ENCODE results near the gene GNB3. TPM values are rescaled to one million over a fixed set of nuclear protein-coding genes. Genes with fewer than 3 reads are reported as not detected.

GNB3 gene
- total and polyA plus RNA-seq, 12 donors, result 1.9 to 15.0 (median 7.5) TPM

DNA sequence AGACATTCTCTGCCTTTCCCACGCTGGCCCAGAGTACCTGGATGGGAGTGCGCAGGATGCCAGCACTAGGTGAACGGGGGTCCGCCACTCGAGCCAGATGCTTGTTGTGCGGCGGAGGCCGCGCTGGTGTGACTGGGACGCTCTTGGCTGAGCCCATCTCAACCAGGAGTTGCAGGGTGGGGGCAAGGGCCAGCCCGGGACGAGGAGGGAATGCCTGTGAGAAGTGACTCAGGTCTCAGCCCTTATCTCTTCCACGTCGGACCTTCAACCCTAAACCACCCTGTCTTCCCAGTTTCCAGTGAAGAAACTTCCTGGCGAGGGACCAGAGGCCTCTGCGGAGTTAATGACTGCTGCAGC lies 10.0 kb downstream of the GNB3 start:
- TF ChIP-seq, protein P1, sequence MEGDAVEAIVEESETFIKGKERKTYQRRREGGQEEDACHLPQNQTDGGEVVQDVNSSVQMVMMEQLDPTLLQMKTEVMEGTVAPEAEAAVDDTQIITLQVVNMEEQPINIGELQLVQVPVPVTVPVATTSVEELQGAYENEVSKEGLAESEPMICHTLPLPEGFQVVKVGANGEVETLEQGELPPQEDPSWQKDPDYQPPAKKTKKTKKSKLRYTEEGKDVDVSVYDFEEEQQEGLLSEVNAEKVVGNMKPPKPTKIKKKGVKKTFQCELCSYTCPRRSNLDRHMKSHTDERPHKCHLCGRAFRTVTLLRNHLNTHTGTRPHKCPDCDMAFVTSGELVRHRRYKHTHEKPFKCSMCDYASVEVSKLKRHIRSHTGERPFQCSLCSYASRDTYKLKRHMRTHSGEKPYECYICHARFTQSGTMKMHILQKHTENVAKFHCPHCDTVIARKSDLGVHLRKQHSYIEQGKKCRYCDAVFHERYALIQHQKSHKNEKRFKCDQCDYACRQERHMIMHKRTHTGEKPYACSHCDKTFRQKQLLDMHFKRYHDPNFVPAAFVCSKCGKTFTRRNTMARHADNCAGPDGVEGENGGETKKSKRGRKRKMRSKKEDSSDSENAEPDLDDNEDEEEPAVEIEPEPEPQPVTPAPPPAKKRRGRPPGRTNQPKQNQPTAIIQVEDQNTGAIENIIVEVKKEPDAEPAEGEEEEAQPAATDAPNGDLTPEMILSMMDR (IDR thresholded peaks at IDR 0.05), result no peak
- no peaks in the 10 kb centered on the region for H3K9me3 ChIP-seq
- 23 to 31% methylated on average over 16 of the region's 16 CpGs for WGBS, 2 donors
- H3K27me3 ChIP-seq, result no peaks in the 10 kb centered on the region
- peaks cover 3 to 26% (median 16%) of the 10 kb centered on the region in 9 donors for H3K4me1 ChIP-seq
- intact Hi-C loops (cut with DNase I), result no loop called here
- DNase-seq, result no peak
- no peak for ATAC-seq
- H3K4me3 ChIP-seq, result peak overlapping the region in 9 of 10 donors; percentile 50 to 93 (median 68)
- H3K36me3 ChIP-seq, result peaks cover 0 to 52% (median 8%) of the 10 kb centered on the region in 9 donors
- peak overlapping the region in 6 of 10 donors; percentile 93 to 99 (median 95) for H3K27ac ChIP-seq

DNA sequence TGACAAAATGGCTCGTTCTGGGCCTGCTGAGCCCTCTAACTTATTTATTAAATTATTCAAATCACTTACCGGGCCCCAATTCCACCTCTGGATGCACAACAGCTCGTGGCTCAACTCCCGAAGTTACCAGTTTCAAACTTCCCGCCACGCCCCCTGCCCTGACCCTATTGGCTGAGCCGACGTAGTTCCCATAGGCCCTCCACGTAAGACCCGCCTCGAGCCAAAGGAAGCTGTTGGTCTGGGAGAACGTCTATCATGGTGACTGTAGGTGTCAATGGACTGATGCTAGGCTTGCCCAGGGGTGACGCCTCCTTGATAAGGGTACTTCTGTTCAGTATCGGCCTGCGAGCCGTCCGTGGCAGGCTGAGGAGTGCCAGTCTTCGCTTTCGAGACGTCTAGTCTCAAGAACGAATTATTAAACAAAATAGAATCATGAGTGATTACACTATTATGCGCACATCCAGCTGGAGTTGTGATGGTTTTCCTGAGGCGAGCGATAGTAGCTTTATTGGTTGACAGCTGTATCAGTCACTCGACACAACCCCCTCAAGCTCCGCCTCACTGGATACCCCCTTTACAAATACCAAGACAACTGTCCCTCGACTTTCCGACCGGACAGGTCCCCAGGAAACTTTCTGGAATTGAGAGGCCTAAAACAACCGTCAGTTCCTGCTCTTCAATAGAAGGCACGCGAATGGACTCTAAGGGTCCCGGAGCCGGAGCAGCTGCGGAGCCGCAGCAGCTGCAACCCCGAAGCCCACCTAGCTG lies 10.6 kb downstream of the GNB3 start, which contains the start of gene CDCA3:
Gene CDCA3 (minus strand): TSS at position 134 of the 768 bp plus-strand sequence. CDS start 334 bp downstream, outside the sequence.
- H3K36me3 ChIP-seq, result peaks cover 0 to 52% (median 9%) of the 10 kb centered on the region in 9 donors
- intact Hi-C loops (cut with DNase I), result no loop called here
- no peaks in the 10 kb centered on the region for H3K27me3 ChIP-seq
- H3K4me1 ChIP-seq, result peaks cover 3 to 26% (median 16%) of the 10 kb centered on the region in 9 donors
- peak; percentile 76 to 86 (median 82) for ATAC-seq
- H3K27ac ChIP-seq, result peak within 1 kb of the TSS; percentile 18 to 99 (median 94)
- DNase-seq, result peak; percentile 91 to 97
- H3K4me3 ChIP-seq, result peak within 1 kb of the TSS; percentile 50 to 93 (median 68)
- 0% methylated on average over 37 of the region's 37 CpGs for WGBS, 2 donors
- no peaks in the 10 kb centered on the region for H3K9me3 ChIP-seq
- TF ChIP-seq, protein P1 (IDR thresholded peaks at IDR 0.05), result peak in 1 of 9 donors; percentile 6

DNA sequence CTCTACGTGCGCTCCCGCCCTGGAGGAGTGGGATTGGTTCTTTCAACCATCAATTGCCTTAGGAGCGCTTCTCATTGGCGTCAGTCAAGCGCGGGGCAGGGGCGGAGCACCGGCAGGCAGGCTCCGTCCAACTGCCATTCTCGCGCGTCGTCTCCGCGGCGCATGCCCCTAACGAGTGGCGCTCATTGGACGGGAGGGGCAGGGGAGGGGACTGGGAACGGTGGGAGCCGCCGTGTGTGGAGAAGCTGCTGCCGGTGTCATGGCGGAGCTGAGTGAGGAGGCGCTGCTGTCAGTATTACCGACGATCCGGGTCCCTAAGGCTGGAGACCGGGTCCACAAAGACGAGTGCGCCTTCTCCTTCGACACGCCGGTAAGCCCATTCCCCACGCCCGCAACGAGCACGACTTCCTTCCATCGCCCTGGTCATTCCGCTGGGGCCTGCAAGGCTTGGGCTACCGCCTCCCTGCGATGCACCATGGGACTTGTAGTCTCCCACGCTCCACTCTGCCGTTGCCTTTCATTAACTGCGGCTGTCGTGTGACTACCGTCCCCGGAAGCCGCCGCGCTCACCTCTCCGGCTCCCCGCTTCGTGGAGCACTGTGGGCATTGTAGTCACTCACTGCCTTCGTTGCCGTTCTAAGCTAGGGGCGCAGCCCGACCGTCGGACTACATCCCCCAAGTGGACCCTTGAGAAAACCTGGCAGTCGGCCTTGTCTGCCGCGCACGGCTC lies 11.4 kb downstream of the GNB3 start, which contains the start of gene USP5:
Gene USP5 (plus strand): TSS at position 230 of the 730 bp plus-strand sequence. CDS start 30 bp downstream, at position 260.
- peaks cover 3 to 26% (median 16%) of the 10 kb centered on the region in 9 donors for H3K4me1 ChIP-seq
- peaks cover 0 to 52% (median 16%) of the 10 kb centered on the region in 9 donors for H3K36me3 ChIP-seq
- ATAC-seq (peak; percentile 91 to 96 (median 92)), DNase-seq (peak; percentile 99)
- peak within 1 kb of the TSS; percentile 50 to 93 (median 68) for H3K4me3 ChIP-seq
- TF ChIP-seq, protein P1 (IDR thresholded peaks at IDR 0.05), result peak in 4 of 9 donors; percentile 8 to 36 (median 10)
- no peaks in the 10 kb centered on the region for H3K27me3 ChIP-seq
- H3K9me3 ChIP-seq, result no peaks in the 10 kb centered on the region
- WGBS, 2 donors, result 0 to 1% methylated on average over 64 to 65 of the region's 65 CpGs
- H3K27ac ChIP-seq, result peak within 1 kb of the TSS; percentile 18 to 99 (median 94)
- intact Hi-C loops (cut with DNase I), result loop anchor here in 2 of 10 donors (1.0 kb wide), 2 partner anchors 38 to 99 kb away; partner anchors contain the start of gene MLF2 (in 1 of the 2)

Data from heart right ventricle (tissue), 16 donors.